Keratinocyte (primary cell): ENCODE measurements around the gene CCL11. TPM values are rescaled to one million over a fixed set of nuclear protein-coding genes. Genes with fewer than 3 reads are reported as not detected.

Experiments used
- DNase-seq: peaks from one replicate; pipeline ENCODE4 v3.0.0-alpha.2; 2011; ENCODE audit warnings: low read depth, missing footprints, low spot score
- FAIRE-seq: peaks from 2 replicates; lab custom pipeline; 2011; peaks lifted over from hg19 to GRCh38; lab: Jason Lieb, UNC
- H2AFZ ChIP-seq: 2 replicates; pipeline ENCODE4 v1.6.0; 2012; ENCODE audit warnings: low read length, control low read depth, inconsistent platforms; ENCODE audit not compliant: control insufficient read depth
- H3K27ac ChIP-seq: 2 replicates; pipeline ENCODE4 v1.5.1; 2011; ENCODE audit warnings: low read length; ENCODE audit not compliant: control insufficient read depth, insufficient read depth
- H3K27me3 ChIP-seq: 3 replicates; pipeline ENCODE4 v1.6.0; 2011; ENCODE audit warnings: low read length; ENCODE audit not compliant: control insufficient read depth, insufficient read depth; ENCODE audit errors: extremely low read depth
- H3K36me3 ChIP-seq, 2 experiments: 2 replicates in 1 of 2; 3 replicates in 1 of 2; pipeline ENCODE4 v1.5.1; 2011; ENCODE audit warnings: low read length in 2 of 2, mild to moderate bottlenecking in 1 of 2; ENCODE audit not compliant: control insufficient read depth in 2 of 2, insufficient read depth in 2 of 2; ENCODE audit errors: extremely low read depth in 1 of 2
- H3K4me1 ChIP-seq: 3 replicates; pipeline ENCODE4 v1.5.1; 2011; ENCODE audit warnings: low read length; ENCODE audit not compliant: control insufficient read depth, insufficient read depth; ENCODE audit errors: extremely low read depth
- H3K4me2 ChIP-seq: 3 replicates; pipeline ENCODE4 v1.6.0; 2011; ENCODE audit warnings: low read depth, low read length; ENCODE audit not compliant: control insufficient read depth, insufficient read depth; ENCODE audit errors: extremely low read depth
- H3K4me3 ChIP-seq, 3 experiments: fragments of 200-600 bp in 1 of 3; sonication (generic) in 1 of 3; 2 replicates in 2 of 3; 3 replicates in 1 of 3; pipeline ENCODE4 v1.5.1; 2011 to 2016; ENCODE audit warnings: low read length in 3 of 3, mild to moderate bottlenecking in 3 of 3, control low read depth in 2 of 3, inconsistent platforms in 1 of 3, low read depth in 1 of 3, mixed read lengths in 1 of 3, mixed run types in 1 of 3, moderate library complexity in 1 of 3; ENCODE audit not compliant: control insufficient read depth in 2 of 3, insufficient read depth in 2 of 3; ENCODE audit errors: extremely low read depth in 1 of 3
- H3K79me2 ChIP-seq: 2 replicates; pipeline ENCODE4 v1.6.0; 2012; ENCODE audit warnings: low read length; ENCODE audit not compliant: control insufficient read depth, insufficient read depth
- H3K9ac ChIP-seq: 3 replicates; pipeline ENCODE4 v1.6.0; 2011; ENCODE audit warnings: low read length; ENCODE audit not compliant: control insufficient read depth, insufficient read depth; ENCODE audit errors: extremely low read depth
- H3K9me1 ChIP-seq: 3 replicates; pipeline ENCODE4 v1.6.0; 2011; ENCODE audit warnings: low read length; ENCODE audit not compliant: control insufficient read depth, insufficient read depth; ENCODE audit errors: extremely low read depth
- H3K9me3 ChIP-seq: 2 replicates; pipeline ENCODE4 v1.5.1; 2012; ENCODE audit warnings: low read depth, low read length; ENCODE audit not compliant: control insufficient read depth
- H4K20me1 ChIP-seq: 3 replicates; pipeline ENCODE4 v1.6.0; 2011; ENCODE audit warnings: low read length; ENCODE audit not compliant: control insufficient read depth, insufficient read depth; ENCODE audit errors: extremely low read depth
- EZH2 ChIP-seq: IDR thresholded peaks from one replicate; pipeline ENCODE4 v1.6.1; 2012; ENCODE audit warnings: inconsistent platforms, mild to moderate bottlenecking, low read length, moderate library complexity
- dilution Hi-C: fragments of 300-500 bp; cut with MboI; formaldehyde crosslinking; loops from one replicate; pipeline ENCODE4 v1.7.0; 2020; ENCODE audit warnings: low sequenced_read_pairs; ENCODE audit not compliant: extremely low pct_ligation_motif_present
- polyA minus RNA-seq, 3 experiments: library from RNA; depleted of rRNA, polyadenylated mRNA; stranded (reverse); fragments of >200 nt; gene quantifications; 1 replicate in 1 of 3; 2 replicates in 1 of 3; 3 replicates in 1 of 3; pipeline ENCODE4 v1.2.3, GENCODE V29; 2011
- polyA plus RNA-seq, 5 experiments: library from polyadenylated mRNA; depleted of rRNA in 3 of 5; stranded (reverse) in 3 of 5; stranded (forward) in 1 of 5; unstranded in 1 of 5; fragments of >200 nt; gene quantifications; 1 replicate in 1 of 5; 2 replicates in 3 of 5; 3 replicates in 1 of 5; pipeline versions ENCODE4 v1.2.1 to v1.2.3, GENCODE V29; 2011 to 2012; ENCODE audit warnings: missing spikeins in 2 of 5, low read depth in 1 of 5, low replicate concordance in 1 of 5
- TF ChIP-seq, protein P1 (sequence below), 3 experiments: IDR thresholded peaks in 1 of 3; conservative IDR thresholded peaks in 1 of 3; optimal IDR thresholded peaks in 1 of 3; 2 replicates in 2 of 3; 3 replicates in 1 of 3; pipeline versions ENCODE3 to v1.5.1; 2011; ENCODE audit warnings: low read length in 3 of 3, mild to moderate bottlenecking in 3 of 3, moderate library complexity in 2 of 3, control low read depth in 1 of 3, inconsistent platforms in 1 of 3; ENCODE audit not compliant: insufficient read depth in 2 of 3; ENCODE audit errors: extremely low read depth in 1 of 3

Gene CCL11
- polyA plus RNA-seq (not detected in 3 replicates), polyA minus RNA-seq (not detected in 3 replicates)
- not detected for polyA plus RNA-seq (2011; ENCODE audit: low read depth)
- not detected in 2 replicates for polyA plus RNA-seq (2011; cell fraction: cytosol; rRNA removed)
- not detected in 2 replicates for polyA plus RNA-seq (2011; cell fraction: nucleus; rRNA removed)
- polyA plus RNA-seq (2012; ENCODE audit: low replicate concordance), result not detected in 2 replicates
- polyA minus RNA-seq (2011; cell fraction: cytosol; rRNA and poly(A)+ RNA removed), result not detected
- not detected in 2 replicates for polyA minus RNA-seq (2011; cell fraction: nucleus; rRNA and poly(A)+ RNA removed)

DNA sequence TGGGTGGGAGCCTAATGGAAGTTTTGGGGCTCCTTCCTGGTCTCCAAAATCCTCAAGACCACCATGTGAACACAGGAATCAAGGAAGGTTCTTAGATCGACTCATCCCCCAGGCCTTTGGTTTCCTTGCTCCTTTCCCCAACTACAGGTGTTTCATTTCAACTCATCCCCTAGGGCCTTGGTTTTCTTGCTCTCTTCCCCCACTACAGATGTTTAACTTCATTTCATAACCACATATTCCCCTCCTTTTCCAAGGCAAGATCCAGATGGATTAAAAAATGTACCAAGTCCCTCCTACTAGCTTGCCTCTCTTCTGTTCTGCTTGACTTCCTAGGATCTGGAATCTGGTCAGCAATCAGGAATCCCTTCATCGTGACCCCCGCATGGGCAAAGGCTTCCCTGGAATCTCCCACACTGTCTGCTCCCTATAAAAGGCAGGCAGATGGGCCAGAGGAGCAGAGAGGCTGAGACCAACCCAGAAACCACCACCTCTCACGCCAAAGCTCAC, at the start of gene CCL11:
Gene CCL11, plus strand, starts transcription at position 457 of the 507 bp plus-strand sequence. CDS start 67 bp downstream, outside the sequence.
- FAIRE-seq, result no peak
- no peak for DNase-seq
- H3K79me2 ChIP-seq, result no peaks in the 10 kb centered on the region
- H3K4me3 ChIP-seq, result no peak within 1 kb of the TSS
- H3K27ac ChIP-seq, result no peak within 1 kb of the TSS
- H2AFZ ChIP-seq, result no peak within 1 kb of the TSS
- no peak within 1 kb of the TSS for H3K4me2 ChIP-seq
- no peaks in the 10 kb centered on the region for H4K20me1 ChIP-seq
- H3K9me1 ChIP-seq, result no peaks in the 10 kb centered on the region
- H3K9me3 ChIP-seq, result no peaks in the 10 kb centered on the region
- H3K27me3 ChIP-seq, result peaks cover 9% of the 10 kb centered on the region
- dilution Hi-C loops, result no loop called here
- TF ChIP-seq, protein P1, sequence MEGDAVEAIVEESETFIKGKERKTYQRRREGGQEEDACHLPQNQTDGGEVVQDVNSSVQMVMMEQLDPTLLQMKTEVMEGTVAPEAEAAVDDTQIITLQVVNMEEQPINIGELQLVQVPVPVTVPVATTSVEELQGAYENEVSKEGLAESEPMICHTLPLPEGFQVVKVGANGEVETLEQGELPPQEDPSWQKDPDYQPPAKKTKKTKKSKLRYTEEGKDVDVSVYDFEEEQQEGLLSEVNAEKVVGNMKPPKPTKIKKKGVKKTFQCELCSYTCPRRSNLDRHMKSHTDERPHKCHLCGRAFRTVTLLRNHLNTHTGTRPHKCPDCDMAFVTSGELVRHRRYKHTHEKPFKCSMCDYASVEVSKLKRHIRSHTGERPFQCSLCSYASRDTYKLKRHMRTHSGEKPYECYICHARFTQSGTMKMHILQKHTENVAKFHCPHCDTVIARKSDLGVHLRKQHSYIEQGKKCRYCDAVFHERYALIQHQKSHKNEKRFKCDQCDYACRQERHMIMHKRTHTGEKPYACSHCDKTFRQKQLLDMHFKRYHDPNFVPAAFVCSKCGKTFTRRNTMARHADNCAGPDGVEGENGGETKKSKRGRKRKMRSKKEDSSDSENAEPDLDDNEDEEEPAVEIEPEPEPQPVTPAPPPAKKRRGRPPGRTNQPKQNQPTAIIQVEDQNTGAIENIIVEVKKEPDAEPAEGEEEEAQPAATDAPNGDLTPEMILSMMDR (optimal IDR thresholded peaks at IDR 0.05 in 1 of 3, IDR thresholded peaks at IDR 0.05 in 1 of 3, conservative IDR thresholded peaks at IDR 0.05 in 1 of 3; ENCODE audit: extremely low read depth in 1 of 3, insufficient read depth in 2 of 3, low read length in 3 of 3), result no peak
- TF ChIP-seq EZH2, result no peak
- no peak within 1 kb of the TSS for H3K9ac ChIP-seq
- H3K36me3 ChIP-seq, result no peaks in the 10 kb centered on the region
- no peaks in the 10 kb centered on the region for H3K4me1 ChIP-seq

DNA sequence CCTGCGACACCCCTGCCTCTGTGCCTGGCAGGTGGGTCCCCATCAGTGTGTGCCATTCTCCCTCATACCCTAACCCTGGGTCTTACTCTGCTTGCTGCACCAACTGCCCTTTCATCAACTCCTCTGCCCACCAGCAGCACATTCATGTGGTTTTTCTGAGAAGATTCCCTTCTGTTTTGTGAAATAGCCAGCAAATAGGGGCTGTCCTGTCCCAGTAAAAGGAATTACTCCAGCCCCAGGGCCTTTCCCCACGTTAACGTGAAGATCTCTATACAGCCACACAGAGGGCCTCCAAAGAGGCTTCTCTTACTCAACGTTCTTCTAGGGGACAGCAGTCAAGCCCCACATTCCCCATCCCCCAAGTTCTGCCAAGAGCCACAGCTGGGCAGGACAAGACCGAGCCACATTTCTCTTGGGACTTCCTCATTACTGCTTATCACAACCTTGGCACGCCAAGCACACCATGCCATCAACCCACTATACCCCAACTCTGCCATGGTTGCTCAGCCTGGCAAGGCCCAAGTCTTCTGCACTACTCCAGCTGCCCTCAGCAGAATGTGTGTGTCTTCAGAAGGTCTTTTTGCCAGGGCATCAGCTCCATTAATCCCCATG, 49.2 kb upstream of the CCL11 start:
- DNase-seq (no peak), FAIRE-seq (no peak)
- dilution Hi-C loops, result no loop called here
- Histone ChIP-seq H3K9me1 (no peaks in the 10 kb centered on the region), H3K79me2 (no peaks in the 10 kb centered on the region), H4K20me1 (no peaks in the 10 kb centered on the region), H3K4me3 (no peak overlapping the region), H2AFZ (no peak overlapping the region), H3K4me1 (no peaks in the 10 kb centered on the region), H3K9me3 (no peaks in the 10 kb centered on the region), H3K36me3 (no peaks in the 10 kb centered on the region), H3K4me2 (no peak overlapping the region), H3K27me3 (no peaks in the 10 kb centered on the region), H3K27ac (no peak overlapping the region), H3K9ac (no peak overlapping the region)
- TF ChIP-seq, protein P1 (optimal IDR thresholded peaks at IDR 0.05 in 1 of 3, IDR thresholded peaks at IDR 0.05 in 1 of 3, conservative IDR thresholded peaks at IDR 0.05 in 1 of 3; ENCODE audit: extremely low read depth in 1 of 3, insufficient read depth in 2 of 3, low read length in 3 of 3), result no peak
- no peak for TF ChIP-seq EZH2
